HG03439 (cell line): Measurements from ENCODE around the gene HOXD1.

Experiments
- ATAC-seq: cut with Tn5 transposase; IDR thresholded peaks from one replicate; pipeline ENCODE4 v1.9.1; 2021; ENCODE audit warnings: mild to moderate bottlenecking, moderate library complexity; ENCODE audit not compliant: unreplicated experiment

The HOXD1 gene

GRCh38 chr2:176164611-176165369, 23.7 kb upstream of the HOXD1 start:
- no peak for ATAC-seq

DNA sequence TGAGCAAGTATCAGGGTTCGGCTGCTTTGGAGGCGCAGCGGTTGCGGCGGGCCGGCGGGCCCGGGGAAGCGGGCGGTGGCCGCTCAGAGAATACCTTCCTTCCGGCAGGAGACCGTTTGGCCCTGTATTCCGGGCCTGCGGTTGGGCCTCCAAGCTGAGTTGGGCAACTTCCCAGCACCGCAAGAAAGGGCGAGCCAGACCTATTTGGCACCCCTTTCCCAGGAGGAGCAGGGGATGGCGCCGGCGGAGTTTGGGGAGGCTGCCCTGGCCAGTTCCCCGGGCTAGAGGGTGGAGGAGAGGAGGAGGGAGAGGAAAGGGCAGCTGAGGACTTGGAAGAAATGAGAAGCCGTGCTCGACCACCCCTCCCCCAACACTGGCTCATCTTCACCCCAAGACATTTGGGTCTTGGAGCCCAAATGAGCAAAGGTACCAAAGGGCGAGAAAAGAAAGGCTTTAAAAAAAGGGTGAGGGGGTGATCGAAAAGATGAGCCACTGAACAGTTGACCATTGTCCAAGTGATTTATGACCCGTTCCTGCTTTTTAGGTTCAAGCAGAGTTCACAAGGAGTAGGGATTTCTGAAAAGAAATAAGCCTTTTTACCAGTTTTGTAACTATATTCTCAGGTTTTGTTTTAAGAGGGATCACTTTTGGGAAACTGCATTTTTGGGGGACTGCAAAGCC, 23.0 kb upstream of the HOXD1 start:
- no peak for ATAC-seq

DNA sequence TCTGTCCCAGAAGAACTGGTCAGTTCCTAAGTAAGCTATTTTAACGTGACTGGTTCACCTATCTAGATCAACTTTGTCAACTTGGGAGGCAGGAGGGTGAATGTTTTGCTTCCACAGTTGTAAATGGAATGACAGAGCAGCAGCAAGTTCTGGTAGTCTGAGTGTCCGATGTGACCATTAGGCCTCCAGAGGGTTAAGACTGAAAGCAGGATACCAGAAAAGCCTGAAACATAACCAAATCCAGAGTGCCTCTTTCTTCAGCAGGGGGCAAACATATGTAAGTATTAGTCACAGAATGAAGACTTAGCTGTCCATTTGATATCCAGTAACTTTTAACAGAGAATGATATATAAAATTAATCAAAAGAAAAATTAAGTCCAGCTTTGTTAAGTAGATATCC, 22.2 kb upstream of the HOXD1 start:
- no peak for ATAC-seq

DNA sequence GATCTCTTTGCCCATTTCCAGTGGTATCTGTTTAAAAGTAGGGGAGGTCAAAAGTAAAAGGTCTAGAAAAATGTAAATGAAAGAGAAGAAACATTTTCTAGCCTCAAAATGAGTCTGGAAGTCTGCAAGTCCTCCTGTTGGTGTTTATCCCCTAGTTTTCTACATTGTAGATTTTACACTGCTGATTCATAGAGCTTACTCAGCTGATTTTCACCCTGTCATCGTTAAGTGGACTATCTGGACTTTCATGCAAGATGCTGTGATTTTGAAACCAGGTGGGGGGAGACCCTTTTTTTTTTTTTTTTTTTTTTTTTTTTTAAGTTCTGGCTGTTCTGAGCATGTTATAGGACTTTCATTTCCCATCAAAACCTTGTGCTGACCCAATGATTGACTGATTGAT, 21.1 kb upstream of the HOXD1 start:
- ATAC-seq, result no peak

DNA sequence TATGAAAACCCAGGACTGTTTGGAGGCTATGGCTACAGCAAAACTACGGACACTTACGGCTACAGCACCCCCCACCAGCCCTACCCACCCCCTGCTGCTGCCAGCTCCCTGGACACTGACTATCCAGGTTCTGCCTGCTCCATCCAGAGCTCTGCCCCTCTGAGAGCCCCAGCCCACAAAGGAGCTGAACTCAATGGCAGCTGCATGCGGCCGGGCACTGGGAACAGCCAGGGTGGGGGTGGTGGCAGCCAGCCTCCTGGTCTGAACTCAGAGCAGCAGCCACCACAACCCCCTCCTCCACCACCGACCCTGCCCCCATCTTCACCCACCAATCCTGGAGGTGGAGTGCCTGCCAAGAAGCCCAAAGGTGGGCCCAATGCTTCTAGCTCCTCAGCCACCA, 19.3 kb upstream of the HOXD1 start:
- ATAC-seq, result no peak

DNA sequence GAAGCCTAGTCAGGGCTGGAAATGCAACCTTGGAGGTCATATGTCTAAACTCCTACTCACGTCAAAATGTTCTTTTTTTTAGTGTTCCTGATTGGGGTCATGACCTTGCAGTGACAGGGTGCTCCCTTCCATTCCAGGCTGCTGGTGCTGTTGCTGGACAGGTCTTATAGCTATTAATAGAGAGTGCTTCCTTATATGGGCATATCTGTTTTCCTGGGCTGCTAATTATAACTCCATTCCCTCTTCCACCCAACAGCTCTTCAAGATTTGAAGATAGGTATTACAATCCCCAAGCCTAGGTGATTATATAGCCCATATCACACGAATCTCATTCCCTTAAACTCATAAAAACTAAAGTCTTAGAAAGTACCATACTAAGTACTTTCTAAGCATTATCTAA, 18.8 kb upstream of the HOXD1 start:
- ATAC-seq, result no peak

DNA sequence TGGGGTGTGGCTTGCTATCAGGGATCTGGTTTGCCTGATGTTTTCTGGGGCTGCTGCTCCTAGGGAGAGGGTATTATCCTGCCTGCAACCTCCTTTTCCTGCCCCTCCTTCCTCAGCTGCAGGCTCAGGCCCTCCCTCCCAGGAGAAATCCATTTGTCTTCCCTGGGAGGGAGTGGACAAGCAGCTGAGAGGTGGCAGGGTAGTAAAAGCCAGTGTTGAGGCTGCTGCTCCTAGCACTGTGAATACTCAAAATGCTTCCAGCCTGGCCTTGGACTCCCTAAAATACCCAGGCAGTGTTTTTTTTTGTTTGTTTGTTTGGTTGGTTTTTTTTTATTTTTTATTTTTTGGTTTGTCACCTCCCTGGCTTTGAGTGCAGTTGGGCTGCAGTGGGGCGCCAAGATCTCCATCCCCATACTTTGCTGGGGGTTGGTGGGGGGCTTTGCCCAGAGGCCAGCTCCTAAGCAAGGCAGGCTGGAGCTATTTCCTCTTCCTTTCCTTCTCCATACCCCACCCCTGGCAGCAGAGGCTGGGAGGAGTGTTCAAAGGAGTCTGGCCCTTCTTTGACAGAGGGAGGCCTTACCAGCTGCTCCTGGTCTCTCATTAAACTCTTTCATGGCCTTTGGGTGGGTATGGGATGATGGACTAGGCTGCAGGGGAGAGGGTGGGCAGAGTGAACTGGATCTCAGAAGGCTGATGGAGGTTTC, 17.7 kb upstream of the HOXD1 start:
- ATAC-seq, result no peak

DNA sequence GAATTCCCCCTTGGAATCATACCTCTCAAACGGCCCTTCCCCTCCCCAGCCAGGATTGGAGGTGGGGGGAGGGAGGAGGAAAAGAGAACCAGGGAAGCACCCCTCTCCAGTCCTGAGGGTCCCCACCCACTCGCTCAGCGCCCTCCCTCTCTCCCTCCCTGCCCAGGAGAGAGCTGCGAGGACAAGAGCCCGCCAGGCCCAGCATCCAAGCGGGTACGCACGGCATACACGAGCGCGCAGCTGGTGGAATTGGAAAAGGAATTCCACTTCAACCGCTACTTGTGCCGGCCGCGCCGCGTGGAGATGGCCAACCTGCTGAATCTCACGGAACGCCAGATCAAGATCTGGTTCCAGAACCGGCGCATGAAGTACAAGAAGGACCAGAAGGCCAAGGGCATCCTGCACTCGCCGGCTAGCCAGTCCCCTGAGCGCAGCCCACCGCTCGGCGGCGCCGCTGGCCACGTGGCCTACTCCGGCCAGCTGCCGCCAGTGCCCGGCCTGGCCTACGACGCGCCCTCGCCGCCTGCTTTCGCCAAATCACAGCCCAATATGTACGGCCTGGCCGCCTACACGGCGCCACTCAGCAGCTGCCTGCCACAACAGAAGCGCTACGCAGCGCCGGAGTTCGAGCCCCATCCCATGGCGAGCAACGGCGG, 17.0 kb upstream of the HOXD1 start:
- no peak for ATAC-seq

- ATAC-seq, result no peak
Observed at GRCh38 chr2:176172007-176172894, 16.2 kb upstream of the HOXD1 start.

GRCh38 chr2:176172895-176173566, 15.4 kb upstream of the HOXD1 start:
- no peak for ATAC-seq

DNA sequence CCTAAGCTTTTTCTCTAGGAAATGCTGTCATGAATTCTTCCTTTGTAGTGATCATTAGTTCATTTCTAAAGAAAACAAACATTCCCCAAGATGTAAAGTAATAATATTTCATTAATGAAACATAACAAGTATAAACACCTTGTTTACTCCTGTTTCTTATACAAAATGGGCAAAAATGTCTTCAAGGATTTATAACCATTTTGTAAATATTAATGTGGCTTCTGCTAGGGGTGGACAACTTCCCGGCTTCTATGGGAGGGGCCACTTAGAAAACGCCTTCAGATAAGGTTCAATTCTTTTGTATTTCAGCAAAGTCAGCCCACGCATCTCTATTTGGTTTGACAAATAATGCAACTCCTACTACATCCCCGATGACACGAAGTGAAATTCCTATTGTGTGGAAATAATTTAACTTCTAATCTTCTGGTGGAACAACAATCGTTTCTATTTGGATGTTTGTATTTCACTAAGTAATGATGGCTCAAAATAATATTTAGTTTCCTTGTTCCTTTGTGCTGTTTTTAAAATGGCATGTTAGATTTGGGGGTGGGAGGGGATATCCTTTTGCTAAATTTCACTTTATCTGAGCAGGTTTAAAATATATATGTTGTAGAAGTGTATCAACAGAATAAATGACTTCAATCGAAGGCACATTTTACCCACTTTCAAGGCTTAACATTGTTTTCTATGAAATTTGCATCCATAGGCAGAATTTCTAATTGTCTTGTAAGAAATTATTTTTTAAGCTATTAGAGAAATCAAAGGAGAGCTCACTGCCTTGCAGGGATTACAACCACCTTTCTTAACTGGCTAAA, 14.7 kb upstream of the HOXD1 start:
- no peak for ATAC-seq

- ATAC-seq, result no peak
Observed at GRCh38 chr2:176174382-176174823, 14.1 kb upstream of the HOXD1 start.

- ATAC-seq, result no peak
Observed at GRCh38 chr2:176174824-176175708, 13.4 kb upstream of the HOXD1 start.

DNA sequence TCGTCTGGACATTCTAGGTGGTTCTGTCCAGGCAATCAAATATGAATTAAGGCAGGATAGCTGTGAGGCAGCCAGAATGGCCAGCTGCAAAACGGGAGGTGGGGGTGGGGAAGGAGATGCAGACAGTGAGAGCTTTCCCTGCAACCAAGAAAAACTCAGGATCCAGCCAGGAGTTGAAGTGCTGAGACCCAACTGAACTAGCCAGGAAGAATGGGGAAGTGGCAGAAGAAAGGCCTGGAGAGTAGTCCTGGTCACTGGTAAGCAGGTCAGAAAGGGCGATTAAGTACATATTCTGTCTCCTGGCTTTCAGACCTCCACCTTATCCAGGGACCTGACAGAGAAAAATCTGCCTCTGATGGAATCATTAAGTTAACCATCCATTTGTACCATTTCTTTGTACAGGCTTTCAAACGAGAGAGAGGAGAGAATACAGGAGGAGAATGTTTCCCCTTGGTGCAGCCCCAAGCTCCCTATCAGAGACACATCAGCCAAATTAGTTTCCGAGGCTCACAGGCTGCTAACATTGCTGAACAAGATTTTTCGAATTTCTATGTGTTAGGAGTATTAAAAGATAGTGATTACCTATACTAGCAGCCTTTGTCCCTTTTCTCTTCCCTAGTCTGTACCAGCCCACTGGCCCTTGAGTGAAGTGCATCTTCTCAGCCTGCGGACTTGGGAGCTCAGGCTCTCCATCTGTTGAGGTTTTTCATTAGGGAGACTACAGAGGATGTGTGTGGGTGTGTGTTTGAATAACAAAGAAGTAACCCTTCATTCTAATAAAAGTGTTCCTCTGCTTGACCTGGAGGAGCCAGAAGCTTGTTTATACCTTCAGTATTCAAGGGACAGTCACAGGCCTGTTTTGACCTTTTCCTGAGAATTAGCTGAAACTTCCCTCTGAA, 12.5 kb upstream of the HOXD1 start:
- ATAC-seq, result no peak

- peak; percentile 15 for ATAC-seq
Observed at GRCh38 chr2:176177580-176178037, 10.9 kb upstream of the HOXD1 start.

- ATAC-seq, result peak; percentile 62
Observed at GRCh38 chr2:176178038-176178756, 10.3 kb upstream of the HOXD1 start.
